Epithelial cell of proximal tubule (primary cell): ENCODE results near the gene TMEM63C. TPM values are rescaled to one million over a fixed set of nuclear protein-coding genes. Genes with fewer than 3 reads are reported as not detected.

ENCODE experiments used
- DNase-seq: peaks from one replicate; pipeline ENCODE4 v3.0.0-alpha.2; 2011; ENCODE audit warnings: low read depth
- H3K4me3 ChIP-seq: 2 replicates; pipeline ENCODE4 v1.5.1; 2011; ENCODE audit warnings: low read depth, mild to moderate bottlenecking, low read length
- CTCF ChIP-seq: conservative IDR thresholded peaks from 2 replicates; pipeline ENCODE4 v1.5.1; 2012; ENCODE audit warnings: low read depth, mild to moderate bottlenecking, low read length
- total RNA-seq: library from RNA; depleted of rRNA; stranded (reverse); fragments of >200 nt; gene quantifications from 2 replicates; pipeline ENCODE4 v1.2.3, GENCODE V29; 2015

Gene TMEM63C
- total RNA-seq, 1 donor from 2014 or later, result 0.35 TPM

DNA sequence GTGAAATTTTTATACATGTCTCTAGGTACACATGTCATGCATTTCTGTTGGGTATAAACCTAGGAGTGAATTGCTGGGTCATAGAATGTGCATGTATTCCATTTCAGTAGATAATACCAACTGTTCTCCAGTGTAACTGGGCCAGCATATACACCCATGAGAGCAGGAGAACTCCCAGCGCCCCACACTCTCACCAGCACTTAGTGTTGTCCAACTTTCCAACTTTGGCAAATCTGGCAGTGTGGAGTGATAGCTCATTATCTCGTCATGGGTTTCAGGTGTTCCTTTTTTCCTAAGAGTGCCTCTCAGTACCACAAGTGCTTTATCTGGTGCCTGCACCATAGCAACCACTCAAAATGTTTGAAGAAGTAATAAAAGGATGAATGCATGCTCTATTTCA, 49.3 kb downstream of the TMEM63C start:
- no peak for DNase-seq
- no peak overlapping the region for H3K4me3 ChIP-seq
- TF ChIP-seq CTCF, result no peak

DNA sequence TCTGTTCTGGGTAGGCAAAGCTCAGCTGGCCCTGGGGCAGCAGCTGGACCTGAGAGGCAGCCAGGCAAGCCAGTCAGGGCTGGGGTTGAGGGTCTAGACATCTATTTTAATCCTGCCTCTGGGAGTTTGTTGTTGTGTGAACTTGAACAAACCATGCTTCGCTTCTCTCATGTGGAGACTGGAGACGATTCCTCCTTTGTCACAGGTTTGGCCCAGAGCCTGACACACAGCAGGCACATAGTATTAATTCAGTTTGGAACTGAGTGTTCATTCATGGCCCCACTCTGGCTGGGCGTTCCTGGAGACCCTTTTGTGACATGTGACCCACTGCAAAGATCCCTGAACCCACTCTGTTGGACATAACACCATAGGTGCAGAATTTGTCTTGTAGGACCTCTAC, 50.1 kb downstream of the TMEM63C start:
- no peak for DNase-seq
- TF ChIP-seq CTCF, result no peak

GRCh38 chr14:77236814-77237213, 55.2 kb downstream of the TMEM63C start:
- no peak for DNase-seq
- no peak for TF ChIP-seq CTCF
- no peak overlapping the region for H3K4me3 ChIP-seq

More for the DNA sequence above, 50.1 kb downstream of the TMEM63C start:
- no peak overlapping the region for H3K4me3 ChIP-seq

- TF ChIP-seq CTCF, result no peak
- no peak for DNase-seq
- no peak overlapping the region for H3K4me3 ChIP-seq
Measured at GRCh38 chr14:77238356-77238755, 56.8 kb downstream of the TMEM63C start.

GRCh38 chr14:77238996-77239395, 57.4 kb downstream of the TMEM63C start:
- TF ChIP-seq CTCF, result no peak
- DNase-seq, result no peak
- no peak overlapping the region for H3K4me3 ChIP-seq

- TF ChIP-seq CTCF, result no peak
Measured at GRCh38 chr14:77239412-77239811, 57.8 kb downstream of the TMEM63C start.

GRCh38 chr14:77240336-77240915, 58.8 kb downstream of the TMEM63C start:
- no peak for TF ChIP-seq CTCF
- no peak overlapping the region for H3K4me3 ChIP-seq
- DNase-seq, result no peak

More at GRCh38 chr14:77239412-77239811, 57.8 kb downstream of the TMEM63C start:
- H3K4me3 ChIP-seq, result no peak overlapping the region
- DNase-seq, result no peak
